SH-SY5Y (cell line): Measurements from ENCODE around the gene UBXN2A.

ENCODE experiments used
- GATA2 ChIP-seq: IDR thresholded peaks from 2 replicates; pipeline ENCODE4 v1.6.1; 2011; ENCODE audit warnings: mild to moderate bottlenecking, low read depth, low read length
- GATA3 ChIP-seq: IDR thresholded peaks from 2 replicates; pipeline ENCODE4 v1.6.1; 2011; ENCODE audit warnings: low read depth, mild to moderate bottlenecking, low read length, moderate library complexity

DNA sequence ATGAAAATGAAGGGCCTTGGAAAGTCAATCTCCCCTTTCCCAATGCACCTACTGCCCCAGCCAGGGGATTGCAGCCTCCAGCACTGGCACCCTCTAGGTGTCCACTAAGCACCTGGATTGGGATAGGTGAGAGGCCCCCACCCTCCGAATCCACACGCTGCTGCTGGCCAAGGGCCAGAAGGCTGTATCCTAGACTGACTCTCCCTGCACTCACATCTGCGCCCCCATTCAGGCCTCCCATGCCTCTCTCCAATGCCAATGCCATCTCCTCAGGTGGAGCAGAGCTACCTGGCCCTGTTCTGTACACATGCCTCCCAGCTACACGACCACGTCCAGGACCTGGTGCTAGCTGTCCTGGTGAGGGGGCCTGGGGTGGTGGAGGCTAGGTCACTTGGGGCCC lies 79.5 kb downstream of the UBXN2A start:
- TF ChIP-seq GATA3 (no peak), GATA2 (no peak)
